Gastrocnemius medialis (tissue), 4 donors: Measurements from ENCODE around the gene RFK.

Source experiments
- CTCF ChIP-seq, 5 experiments: fragments of 450-650 bp in 3 of 5; fragments of 200-600 bp in 2 of 5; sonication (generic) in 2 of 5; IDR thresholded peaks in 4 of 5; conservative IDR thresholded peaks in 1 of 5; 1 replicate in 4 of 5; 2 replicates in 1 of 5; pipeline ENCODE4 v1.5.1; 2016 to 2019; ENCODE audit warnings: antibody characterized with exemption in 5 of 5, mild to moderate bottlenecking in 3 of 5, moderate library complexity in 3 of 5
- POLR2A ChIP-seq, 2 donors: fragments of 450-650 bp; IDR thresholded peaks; one replicate each; pipeline ENCODE4 v1.6.1; 2017; ENCODE audit warnings: antibody characterized with exemption in 2 of 2, mild to moderate bottlenecking in 2 of 2, moderate library complexity in 2 of 2

- TF ChIP-seq CTCF (IDR thresholded peaks at IDR 0.05 in 4 of 5, conservative IDR thresholded peaks at IDR 0.05 in 1 of 5) (no peak), POLR2A (IDR thresholded peaks at IDR 0.05) (no peak)
Observed at GRCh38 chr9:76351006-76351405, 43.2 kb downstream of the RFK start.
